NCI-H748 treated with DMSO at 0.1 percent for 48 hours (cell line): ENCODE data around the gene PTPN1.
"Not testable (repeated sequence)": the region's sequence is repeated elsewhere in the genome, so short reads cannot be mapped to it uniquely, and the experiment has no call there.

ENCODE experiments used
- DNase-seq: peaks from one replicate; lab custom pipeline; 2025; lab: John Stamatoyannopoulos, UW

The PTPN1 gene

DNA sequence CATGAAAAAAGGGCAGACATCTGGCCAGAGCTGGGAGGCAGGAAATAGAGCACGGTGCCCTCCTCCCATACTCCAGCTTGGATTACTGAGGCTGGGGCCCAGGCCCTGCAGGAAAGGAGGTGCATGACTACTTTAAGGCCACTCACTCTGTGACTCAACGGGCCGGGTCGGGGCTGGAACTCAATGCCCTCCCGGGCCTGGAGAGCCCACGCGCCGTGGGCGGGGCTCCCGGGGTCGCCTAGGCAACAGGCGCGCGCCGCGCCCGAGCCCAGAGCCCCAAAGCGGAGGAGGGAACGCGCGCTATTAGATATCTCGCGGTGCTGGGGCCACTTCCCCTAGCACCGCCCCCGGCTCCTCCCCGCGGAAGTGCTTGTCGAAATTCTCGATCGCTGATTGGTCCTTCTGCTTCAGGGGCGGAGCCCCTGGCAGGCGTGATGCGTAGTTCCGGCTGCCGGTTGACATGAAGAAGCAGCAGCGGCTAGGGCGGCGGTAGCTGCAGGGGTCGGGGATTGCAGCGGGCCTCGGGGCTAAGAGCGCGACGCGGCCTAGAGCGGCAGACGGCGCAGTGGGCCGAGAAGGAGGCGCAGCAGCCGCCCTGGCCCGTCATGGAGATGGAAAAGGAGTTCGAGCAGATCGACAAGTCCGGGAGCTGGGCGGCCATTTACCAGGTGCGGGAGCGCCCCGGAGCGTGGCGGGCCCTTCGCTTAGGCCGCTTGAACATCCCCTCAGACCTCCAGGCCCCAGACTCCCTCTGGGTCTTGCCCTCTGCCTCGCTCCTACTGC, at the start of gene PTPN1:
TSS of gene PTPN1 (plus strand) at position 461 of the 783 bp plus-strand sequence. CDS start at position 606, 145 bp downstream.
- DNase-seq = peak; percentile 81

DNA sequence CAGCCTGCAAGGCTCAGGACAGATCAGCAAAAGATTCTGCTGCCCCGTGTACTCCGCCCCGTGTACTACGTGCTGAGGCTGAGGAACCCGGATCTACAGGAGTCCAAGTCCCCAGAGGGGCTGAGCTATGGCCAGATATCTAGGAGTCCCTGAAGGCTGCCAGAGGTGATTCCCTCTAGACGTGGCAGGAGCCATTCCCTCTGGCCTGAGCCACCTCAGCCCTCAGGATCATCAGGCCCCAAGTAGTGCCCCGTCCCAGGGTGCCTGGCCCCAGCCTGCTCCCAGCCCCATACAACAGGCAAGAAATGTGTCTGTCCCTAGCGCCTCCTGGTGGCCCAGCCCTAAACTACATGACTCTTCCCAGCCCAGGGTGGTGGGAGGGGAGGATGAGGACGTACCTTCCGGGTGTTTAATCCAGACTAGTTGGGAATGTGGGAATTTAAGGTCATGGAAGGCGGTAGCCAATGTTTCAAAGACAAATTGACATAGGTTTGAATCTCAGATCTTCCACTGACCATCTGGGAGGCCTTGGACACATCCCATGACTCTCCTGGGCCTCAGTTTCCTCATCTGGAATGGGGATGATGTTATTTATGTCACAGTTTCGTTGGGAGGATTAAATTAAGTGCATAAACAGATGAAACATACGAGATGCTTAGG, 49.4 kb upstream of the PTPN1 start:
- DNase-seq = peak; percentile 41

DNA sequence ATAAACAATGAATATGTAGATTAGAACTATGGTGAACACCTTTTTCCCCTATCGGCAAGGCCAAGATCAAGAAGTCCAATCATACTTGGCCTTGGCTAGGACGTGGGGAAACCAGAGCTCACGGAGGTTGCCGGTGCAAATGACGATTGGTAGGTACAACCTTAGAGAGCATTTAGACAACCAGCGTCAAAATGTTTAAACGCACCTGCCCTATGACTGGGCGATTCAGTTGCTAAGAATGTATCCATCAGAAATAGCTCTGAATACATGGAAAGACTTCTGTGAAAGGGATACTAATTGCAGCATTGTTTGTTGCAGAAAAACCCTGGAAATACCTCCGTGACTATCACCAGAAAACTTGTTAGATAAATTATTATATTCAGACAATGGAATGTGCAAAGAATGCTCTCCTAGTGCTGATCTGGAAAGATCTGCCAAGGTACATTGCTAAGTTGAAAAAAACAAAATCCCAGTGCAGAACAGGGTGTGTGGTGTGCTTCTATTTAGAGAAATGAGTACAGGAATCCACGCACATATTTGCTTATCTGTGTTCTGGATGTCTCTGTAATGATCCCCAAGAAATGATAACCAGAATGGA, 48.0 kb upstream of the PTPN1 start:
- DNase-seq = no peak

DNA sequence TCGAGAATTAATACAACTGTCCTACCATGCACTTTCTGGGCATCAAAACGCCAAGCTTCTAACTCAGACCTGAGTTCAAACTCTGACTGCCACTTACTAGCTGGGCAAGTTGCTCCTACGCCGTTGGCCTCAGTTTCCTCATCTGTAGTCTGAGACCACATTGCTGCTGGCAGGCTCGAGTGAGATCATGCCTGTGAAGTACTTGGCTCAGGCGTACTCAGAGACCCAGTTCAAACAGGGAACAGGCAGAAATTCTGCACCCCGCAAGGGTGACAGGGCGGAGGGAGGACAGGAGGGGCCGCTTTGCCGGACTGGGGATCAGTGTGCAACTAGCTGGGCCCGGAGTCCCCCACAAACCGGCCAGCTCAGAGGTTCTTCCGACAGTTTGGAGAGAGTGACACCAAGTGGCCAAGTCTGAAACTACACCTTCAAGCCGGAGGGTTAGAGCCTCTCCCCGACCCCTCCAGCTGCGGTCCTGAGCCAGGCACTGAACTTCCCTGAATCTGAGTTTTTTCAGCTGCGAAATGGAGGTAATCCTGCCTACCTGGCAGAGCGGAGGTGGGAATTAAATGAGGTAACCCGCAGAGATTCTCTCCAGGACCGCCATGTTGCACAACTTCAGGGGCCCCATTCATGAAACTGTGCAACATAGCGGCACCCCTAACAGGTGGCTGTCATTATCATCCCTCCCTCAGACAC, 46.0 kb upstream of the PTPN1 start:
- DNase-seq = no peak

DNA sequence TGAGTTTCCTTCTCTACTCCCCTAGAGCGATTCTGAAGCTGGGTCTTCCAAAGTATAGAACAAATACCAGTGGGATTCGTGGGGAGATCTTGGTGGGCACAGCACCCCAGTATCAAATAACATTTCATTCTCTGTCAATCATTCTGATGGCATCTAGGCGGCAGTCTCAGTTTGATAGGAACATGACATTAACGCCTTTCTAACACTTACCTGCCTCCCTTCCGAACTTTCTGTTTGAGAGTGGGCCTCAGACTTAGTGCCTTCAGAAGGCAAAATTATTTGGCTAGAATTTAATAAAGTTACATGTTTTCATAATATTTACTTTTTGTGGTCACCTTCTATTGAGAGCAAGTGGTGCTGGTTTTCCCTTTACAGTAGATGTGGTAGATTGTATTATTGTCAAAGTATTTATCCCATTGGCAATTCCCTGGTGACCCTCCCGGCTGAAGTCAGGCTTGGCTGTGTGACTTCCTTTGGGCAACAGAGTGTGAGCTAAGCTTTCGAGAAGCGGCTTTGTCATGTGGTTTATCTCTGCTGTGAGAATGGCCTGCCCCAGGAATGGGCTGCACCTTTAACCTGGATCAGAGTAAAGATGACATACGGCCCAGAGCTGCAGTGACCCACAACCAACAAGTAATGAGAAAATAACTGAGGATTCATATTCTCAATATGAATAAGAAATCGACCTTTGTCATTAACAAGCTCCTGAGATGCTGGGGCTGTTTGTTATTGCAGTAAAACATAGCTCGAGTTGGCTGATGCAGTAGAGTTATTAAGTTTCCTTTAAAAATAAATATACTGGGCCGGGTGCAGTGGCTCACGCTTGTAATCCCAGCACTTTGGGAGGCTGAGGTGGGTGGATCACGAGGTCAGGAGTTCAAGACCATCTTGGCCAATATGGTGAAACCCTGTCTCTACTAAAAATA, 45.2 kb upstream of the PTPN1 start:
- DNase-seq = no peak

DNA sequence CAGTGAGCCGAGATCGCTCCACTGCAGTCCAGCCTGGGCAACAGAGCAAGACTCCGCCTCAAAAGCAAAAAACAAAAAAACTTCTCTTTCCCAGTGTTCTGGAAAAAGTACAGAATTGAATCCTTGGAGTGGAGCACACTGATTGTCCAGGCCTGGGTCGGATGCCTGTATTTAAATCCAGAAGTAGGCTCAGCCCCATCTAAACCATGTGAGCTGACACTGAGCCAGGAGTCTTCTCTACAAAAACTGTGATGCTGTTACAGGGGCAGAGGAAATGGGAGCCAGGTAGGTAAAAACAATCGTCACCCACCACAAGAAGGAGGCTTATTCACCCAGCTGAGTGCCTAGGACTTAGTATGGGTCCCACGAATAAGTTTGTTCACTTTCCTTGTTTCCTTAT, 43.0 kb upstream of the PTPN1 start:
- DNase-seq = no peak

DNA sequence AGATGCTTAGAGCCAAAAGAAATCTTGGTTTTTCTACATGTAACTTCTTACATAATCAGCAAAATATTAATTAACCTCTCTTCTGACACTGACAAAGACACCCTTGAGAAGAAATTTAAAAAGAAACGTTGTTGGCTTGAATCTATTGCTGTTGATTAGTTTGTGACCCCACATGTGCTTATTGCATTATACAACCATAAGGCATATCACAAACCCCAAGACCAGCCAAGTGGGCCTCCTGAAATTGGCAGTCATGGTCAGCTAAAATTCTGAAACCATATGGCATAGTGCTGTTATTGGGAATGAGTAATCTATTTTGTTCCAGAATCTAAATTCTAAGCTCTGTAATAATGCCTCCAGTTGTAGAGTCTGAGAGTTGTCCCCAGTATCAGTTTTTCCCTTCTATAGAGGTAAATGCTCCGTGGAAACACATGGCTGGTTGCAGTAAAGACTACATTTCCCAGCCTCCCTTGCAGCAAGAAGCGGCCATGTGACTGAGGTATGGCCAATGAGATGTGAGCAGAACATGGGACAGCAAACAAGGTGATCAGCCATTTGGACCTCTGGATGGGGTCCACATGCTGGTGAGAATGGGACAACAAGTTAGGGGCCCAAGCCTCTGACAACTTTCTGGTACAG, 42.3 kb upstream of the PTPN1 start:
- no peak for DNase-seq

DNA sequence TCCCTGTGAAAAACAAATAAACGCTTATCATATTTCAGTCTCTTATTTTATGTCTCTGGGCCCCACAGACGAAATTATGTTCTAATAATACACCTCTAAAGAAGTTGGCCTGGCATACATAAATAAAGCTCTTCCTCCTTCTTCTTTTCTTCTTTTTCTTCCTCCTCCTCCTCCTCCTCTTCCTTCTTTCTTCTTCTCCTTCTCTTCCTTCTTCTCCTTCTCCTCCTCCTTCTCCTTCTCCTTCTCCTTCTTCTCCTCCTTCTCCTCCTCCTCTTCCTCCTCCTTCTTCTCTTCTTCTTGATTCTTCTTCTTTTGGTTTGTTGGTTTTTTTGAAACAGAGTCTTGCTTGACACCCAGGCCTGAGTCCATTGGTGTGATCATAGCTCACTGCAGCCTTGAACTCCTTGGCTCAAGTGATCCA, 41.8 kb upstream of the PTPN1 start:
- DNase-seq = no peak

DNA sequence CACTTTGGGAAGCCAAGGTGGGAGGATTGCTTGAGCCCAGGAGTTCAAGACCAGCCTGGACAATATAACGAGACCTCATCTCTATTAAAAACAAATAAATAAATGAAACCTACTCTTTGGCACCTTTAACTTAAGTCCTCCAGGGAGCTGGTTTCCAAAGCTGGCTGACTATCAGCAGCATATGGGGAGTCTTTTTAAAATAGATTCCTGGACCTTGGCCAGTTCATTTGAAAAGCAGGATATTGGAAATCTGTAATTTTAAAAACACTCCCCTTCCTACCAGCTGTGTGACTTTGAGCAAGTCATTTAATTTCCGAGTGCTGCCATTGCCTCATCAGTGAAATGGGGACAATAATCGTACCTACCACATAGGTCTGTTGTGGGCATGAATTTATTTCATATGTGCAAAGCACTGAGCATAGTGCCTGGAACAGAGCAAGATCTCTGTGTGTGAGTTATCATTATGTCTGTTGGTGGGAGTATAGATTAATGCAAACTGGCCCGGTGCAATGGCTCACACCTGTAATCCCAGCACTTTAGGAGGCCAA, 40.9 kb upstream of the PTPN1 start:
- DNase-seq = no peak

DNA sequence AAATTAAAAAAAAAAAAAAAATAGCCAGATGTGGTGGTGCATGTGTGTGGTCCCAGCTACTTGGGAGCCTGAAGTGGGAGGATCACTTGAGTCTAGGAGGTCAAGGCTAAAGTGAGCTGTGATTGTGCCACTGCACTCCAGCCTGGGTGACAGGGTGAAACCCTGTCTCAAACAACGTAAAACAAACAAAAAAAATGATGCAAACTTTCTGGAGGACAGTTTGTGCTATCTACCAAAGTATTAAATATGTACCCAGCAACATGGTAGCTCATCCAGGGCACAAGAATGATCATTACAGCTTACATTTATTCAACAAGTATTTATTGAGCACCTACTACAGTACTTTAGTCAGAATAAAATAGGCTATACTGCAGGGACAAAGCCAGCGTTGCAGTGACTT, 40.4 kb upstream of the PTPN1 start:
- no peak for DNase-seq

DNA sequence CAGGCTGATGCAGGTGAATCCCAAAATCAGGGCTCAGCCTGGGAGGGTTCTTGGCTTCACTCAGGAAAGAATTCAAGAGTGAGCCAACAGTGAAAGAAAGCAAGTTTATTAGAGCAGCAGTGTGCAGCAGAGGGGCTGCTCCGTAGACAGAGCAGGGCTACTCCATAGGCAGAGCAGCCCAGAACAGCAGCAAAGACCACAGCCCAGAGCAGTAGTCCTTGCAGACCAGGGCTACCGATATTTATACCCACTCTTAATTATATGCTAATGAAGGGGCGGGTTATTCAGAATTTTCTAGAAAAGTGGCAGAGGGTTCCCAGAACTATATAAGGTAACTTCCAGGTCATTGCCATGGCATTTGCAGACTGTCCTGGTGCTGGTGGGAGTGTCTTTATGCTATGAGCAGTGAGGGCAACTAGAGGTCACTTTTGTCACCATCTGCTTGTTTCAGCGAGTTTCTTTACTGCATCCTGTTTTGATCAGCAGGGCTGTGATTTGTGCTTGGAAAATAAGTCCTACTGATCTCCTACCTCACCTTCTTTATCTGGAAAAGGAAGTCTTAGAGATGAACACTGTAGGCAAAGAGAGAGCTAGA, 39.8 kb upstream of the PTPN1 start:
- DNase-seq = no peak

DNA sequence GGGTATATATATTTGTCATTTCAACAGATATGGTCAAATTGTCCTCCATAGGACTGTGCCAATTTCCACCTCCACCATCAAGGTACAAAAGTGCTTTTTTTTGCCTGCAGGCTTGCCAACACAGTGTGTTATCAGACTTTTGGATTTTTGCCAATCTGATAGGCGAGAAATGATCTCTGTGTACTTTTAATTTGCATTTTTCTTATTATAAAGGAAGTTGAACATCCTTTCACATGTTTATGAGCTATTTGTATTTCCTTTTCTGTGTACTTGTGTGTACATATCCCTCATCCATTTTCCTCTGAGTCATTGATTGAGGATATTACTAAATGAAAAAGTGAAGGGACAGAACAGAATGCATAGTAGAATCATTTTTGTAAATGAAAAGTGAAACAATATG, 39.0 kb upstream of the PTPN1 start:
- no peak for DNase-seq

DNA sequence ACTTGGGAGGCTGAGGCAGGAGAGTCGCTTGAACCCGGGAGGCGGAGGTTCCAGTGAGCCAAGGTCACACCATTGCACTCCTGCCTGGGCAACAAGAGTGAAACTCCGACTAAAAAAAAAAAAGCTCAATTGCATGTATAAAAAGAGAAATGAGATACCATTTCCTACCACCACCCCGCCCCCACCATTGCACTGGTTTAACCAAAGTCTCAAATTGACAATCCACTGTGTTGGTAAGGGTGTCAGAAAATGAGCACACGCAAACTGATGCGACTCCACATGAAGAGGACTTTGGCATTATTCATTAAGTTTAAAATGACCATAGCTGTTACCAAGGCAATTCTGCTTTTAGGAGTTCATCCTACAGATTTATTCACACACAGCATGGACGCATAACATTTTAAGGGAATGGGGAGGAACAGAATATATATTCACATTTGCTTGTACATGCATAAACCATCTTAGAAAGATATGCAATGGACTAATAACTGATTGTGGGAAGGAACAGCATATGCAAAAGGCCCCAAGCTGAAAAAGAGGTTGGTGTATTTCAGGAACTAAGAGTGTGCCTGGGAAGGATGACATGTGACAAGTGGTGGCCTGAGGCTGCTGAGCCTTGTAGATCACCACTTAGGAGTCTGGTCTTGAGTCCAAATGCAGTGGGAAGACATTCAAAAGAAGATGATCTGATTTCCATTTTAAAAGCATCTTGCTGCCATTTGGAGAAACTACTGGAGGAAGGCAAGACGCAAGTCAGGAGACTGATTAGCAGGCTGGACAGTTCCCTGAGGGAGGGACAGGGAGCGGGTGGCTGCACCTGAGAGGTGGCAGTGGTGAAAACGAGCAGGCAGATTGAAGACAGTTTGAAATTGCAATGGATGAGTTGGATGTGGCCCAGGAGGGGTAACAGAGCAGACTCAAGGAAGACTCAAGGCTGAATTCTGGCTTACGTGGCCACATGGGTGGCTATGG, 37.2 kb upstream of the PTPN1 start:
- DNase-seq = no peak

DNA sequence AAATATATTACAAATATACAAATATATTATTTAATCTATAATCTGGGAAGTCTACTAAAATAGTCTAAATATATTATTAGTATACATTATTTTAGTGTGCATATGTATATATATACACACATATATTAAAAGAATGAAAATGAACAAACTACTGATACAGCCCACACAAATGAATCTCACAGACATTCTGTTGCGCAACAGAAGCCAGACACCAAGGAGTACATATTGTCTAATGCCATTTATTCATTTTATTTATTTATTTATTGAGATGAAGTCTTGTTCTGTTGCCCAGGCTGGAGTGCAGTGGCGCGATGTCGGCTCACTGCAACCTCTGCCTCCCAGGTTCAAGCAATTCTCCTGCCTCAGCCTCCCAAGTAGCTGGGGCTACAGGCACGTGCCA, 35.8 kb upstream of the PTPN1 start:
- DNase-seq = not testable (repeated sequence)

DNA sequence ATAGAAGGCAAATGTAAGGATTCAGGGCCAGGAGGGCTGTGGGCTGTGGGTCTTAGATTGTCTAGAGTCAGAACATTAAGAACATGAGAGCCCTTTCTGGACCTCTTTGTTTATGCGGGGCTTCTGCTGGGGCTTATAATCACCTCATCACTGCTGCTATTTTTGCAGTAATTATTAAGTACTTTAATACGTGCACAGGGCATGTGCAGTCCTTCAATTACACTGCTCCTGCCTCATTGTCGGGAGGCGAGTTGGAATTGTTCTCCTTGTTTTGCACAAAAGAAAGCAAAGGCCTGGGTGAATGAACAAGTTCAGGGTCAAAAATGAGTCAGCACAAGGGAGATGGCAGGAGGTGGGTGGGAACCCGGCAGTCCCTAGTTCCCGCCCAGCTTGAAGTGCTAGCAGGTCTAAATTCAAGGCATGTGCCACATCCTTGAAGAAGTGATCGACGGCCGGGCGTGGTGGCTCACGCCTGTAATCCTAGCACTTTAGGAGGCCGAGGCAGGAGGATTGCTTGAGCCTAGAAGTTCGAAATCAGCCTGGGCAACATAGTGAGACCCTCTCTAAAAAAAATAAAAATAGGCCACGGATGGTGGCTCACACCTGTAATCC, 34.4 kb upstream of the PTPN1 start:
- no peak for DNase-seq

DNA sequence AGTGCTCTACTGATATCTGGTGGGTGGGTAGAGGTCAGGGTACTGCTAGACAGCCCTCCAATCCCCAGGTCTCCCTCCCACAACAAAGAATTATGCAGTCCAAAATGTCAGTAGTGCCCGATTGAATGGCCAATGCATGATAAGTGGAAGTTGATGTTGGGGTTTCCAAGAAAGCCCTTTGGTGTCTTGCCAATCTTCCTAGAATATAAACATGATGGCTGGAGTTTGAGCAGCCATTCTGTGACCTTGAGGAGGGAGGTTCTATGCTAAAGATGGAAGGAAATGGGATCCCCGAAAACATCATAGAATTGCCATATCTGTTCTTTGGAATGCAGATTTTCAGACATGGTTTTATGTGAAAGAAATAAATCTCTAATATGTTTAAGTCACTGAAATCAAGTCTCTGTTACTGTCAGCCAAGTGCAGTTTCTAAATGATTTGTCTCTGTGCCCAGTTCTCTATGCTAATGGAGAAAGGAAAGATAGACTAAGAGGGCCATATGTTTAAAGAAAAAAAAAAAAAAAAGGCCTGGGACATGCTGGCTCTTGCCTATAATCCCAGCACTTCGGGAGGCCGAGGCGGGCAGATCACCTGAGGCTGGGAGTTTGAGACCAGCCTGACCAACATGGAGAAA, 32.8 kb upstream of the PTPN1 start:
- no peak for DNase-seq

DNA sequence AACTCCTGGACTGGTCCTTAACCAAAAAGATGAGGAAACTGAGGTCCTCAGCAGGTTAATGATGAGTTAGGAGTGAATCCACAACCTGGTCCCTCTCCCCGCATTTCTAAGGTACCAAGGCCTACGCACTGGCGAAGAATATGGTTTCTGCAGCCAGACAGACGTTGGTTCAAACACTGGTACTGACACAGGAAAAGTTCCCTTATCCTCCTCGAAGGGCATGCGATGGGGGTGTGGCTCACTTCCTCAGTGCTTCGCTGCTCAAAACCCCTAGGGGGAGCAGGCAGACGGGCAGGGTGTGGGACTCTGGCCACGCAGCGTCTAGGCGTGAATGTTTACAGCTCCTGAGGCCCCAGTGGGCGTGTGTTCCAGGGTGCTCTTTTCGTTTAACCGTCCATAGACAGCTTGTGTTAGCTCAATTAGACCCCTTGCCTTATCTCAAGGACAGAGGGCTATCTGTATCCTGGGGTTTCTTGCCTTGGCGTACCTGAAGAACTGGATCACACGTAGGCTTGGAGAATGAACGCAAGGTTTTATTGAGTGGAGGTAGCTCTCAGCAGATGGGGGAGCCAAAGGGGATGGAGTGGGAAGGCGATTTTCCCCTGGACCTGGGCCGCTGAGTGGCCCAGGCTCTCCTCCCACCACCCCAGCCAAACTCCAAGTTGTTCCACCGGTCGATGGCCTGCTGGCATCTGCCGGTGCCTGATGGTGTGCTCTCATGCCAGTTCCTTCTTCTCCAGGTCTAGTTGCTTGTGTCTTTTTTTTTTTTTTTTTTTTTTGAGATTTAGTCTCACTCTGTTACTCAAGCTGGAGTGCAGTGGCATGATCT, 31.8 kb upstream of the PTPN1 start:
- no peak for DNase-seq
